ENCODE measurements around the gene ADD1.
"Not testable (repeated sequence)": the region's sequence is repeated elsewhere in the genome, so short reads cannot be mapped to it uniquely, and the experiment has no call there.

The ADD1 gene

GRCh38 chr4:2918714-2919113 is 75.1 kb downstream of the ADD1 start:
- not testable (repeated sequence) for DNase-seq (ENCODE audit: low read depth in 3 of 3)

- DNase-seq (ENCODE audit: low read depth in 3 of 3) = not testable (repeated sequence)
Measured at GRCh38 chr4:2922453-2923101, 78.9 kb downstream of the ADD1 start.

- DNase-seq (ENCODE audit: low read depth in 3 of 3) = no peak
Measured at GRCh38 chr4:2923141-2923551, 79.5 kb downstream of the ADD1 start.

- DNase-seq (ENCODE audit: low read depth in 3 of 3) = no peak
Measured at GRCh38 chr4:2923668-2924173, 80.1 kb downstream of the ADD1 start.

GRCh38 chr4:2924286-2924685 is 80.6 kb downstream of the ADD1 start:
- DNase-seq (ENCODE audit: low read depth in 3 of 3) = no peak

- DNase-seq (ENCODE audit: low read depth in 3 of 3) = no peak
Measured at GRCh38 chr4:2924765-2925301, 81.2 kb downstream of the ADD1 start.

- DNase-seq (ENCODE audit: low read depth in 3 of 3) = no peak
Measured at GRCh38 chr4:2925496-2925895, 81.9 kb downstream of the ADD1 start.

- no peak for DNase-seq (ENCODE audit: low read depth in 3 of 3)
Measured at GRCh38 chr4:2925931-2926860, 82.6 kb downstream of the ADD1 start.

- no peak for DNase-seq (ENCODE audit: low read depth in 3 of 3)
Measured at GRCh38 chr4:2927016-2927695, 83.5 kb downstream of the ADD1 start.

GRCh38 chr4:2927696-2928075 is 84.0 kb downstream of the ADD1 start:
- DNase-seq (ENCODE audit: low read depth in 3 of 3) = no peak

GRCh38 chr4:2928242-2929176 is 84.9 kb downstream of the ADD1 start:
- DNase-seq (ENCODE audit: low read depth in 3 of 3) = no peak

- DNase-seq (ENCODE audit: low read depth in 3 of 3) = no peak
Measured at GRCh38 chr4:2929469-2929868, 85.8 kb downstream of the ADD1 start.

- no peak for DNase-seq (ENCODE audit: low read depth in 3 of 3)
Measured at GRCh38 chr4:2930135-2930757, 86.6 kb downstream of the ADD1 start.

- DNase-seq (ENCODE audit: low read depth in 3 of 3) = no peak
Measured at GRCh38 chr4:2930758-2931511, 87.3 kb downstream of the ADD1 start.

- no peak for DNase-seq (ENCODE audit: low read depth in 3 of 3)
Measured at GRCh38 chr4:2931512-2932301, 88.1 kb downstream of the ADD1 start.

GRCh38 chr4:2932321-2932950 is 88.8 kb downstream of the ADD1 start:
- DNase-seq (ENCODE audit: low read depth in 3 of 3) = no peak

- DNase-seq (ENCODE audit: low read depth in 3 of 3) = no peak
Measured at GRCh38 chr4:2932951-2933565, 89.4 kb downstream of the ADD1 start.

GRCh38 chr4:2933566-2934076 is 90.0 kb downstream of the ADD1 start:
- no peak for DNase-seq (ENCODE audit: low read depth in 3 of 3)

Data from stimulated activated CD4-positive, alpha-beta T cell treated with anti-CD3 and anti-CD28 coated beads, TNF-alpha, amount 100 ng/mL, for 4 hours (primary cell).